ENCODE results near the gene ZBTB7A.

ZBTB7A gene

DNA sequence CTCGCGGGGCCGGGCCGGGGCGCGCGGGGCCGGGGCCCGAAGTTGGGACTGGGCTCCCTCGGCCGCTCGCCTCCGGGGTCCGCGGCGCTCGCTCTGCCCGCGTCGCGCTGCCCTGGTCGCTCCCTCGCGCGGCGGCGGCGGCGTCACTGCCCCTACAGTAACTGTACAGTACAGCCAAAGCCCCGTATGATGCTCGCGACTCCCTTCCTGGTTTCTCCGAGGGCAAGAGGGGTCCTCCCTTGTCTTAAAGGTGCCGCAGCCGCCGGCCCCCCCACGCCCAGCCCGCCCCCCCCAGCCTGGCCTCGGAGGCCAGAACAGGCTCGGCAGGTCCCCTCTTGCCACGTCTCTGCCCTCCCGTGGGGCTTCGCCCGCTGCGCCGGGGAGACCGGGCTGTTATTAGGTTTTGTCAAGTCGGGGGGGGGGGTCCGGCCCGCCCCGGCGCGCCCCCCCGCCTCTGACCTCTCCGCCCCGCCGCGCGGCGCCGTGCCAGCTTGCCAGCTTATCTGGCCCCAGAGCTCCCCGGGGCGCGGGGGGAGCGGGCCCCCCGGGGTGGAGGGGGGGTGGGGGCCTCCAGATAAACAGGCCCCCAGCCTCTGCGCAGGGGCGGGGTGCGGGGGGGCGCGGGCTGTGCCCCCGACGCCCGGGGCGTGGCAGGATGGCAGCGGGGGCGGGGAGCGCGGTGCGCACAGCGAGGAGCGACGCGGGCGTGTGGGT is at the start of gene ZBTB7A:
TSS of gene ZBTB7A (minus strand) at position 218 of the 714 bp plus-strand sequence. CDS start 11,667 bp downstream, outside the sequence.
- DNase-seq (ENCODE audit: low read depth in 2 of 2) = peak in 1 of 2 donors; percentile 63

DNA sequence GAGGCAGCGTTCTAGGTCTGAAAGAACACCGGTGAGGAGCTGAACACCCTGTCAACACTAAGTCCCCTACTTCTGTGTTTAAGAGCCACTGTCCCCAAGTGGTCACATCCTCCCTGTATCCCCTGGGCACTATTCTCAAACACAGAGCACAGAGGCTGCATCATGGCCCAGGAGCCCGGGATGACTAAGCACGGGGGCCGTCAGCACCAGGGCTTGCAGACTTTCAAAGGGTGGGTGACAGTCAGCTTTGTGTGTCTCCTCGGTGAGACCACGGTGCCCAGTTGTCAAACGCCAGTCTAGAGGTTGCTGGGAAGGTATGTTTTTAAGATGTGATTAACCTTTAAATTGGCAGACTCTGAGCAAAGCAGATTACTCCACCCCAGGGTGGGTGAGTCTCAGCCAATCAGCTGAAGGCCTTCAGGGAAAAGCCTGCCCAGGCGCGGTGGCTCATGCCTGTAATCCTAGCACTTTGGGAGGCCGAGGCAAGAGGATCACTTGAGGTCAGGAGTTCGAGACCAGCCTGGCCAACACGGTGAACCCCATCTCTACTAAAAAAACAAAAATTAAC is 49.2 kb upstream of the ZBTB7A start:
- no peak for DNase-seq (ENCODE audit: low read depth in 2 of 2)

DNA sequence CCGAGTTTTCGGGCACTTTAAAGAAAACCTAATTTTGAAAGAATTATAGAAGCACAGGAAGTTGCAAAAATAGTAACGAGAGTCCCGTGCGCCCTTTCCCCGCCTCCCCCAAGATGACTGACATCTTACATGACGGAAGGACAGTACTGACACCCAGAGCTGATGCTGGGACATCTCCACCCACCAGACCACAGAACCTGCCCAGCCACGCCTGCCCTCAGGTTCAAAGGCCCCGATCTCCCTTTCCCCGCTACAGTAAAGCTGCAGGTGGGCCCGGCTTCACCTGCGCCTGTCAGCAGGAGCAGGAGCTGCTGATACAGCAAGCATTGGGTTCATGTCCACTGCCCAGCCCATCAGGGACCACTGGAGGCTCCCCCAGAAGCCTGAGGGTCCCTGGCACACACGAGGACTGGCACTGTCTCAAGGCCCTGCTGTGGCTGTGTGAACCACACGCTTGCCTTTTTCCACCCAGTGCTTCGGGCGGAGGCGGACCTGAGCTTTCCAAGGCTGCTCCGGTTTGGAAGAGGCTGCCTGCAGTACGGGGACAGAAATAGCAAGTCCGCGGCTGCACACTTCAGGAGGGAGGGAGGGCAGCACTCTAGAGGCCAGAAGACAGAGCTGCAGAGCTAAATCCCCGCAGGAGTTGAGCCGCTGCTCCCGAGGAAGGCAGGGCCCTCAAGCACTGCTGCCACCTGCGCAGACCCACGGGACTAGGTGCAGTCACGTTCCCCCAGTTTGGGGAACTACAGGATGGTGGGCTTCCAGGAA is 48.5 kb upstream of the ZBTB7A start:
- DNase-seq (ENCODE audit: low read depth in 2 of 2) = peak; percentile 25 to 32

DNA sequence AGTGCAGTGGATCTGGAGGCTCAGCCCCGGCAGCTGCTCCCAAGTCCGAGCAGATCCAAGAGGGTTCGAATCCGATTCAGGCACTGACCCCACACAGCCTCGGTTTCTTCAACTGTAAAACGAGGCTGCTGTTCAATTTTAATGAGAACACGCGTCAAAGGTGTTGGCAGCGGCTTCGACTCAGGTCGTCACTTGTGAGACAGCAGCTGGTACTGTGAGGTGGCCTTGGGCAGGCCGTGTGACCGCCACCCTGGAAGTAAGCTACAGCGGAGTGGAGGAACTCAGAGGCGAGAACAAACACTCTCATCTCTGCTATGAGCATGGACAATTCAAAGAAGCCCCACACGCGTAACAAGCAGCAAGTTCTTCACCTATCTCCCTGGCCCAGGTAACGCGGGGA is 47.5 kb upstream of the ZBTB7A start:
- DNase-seq (ENCODE audit: low read depth in 2 of 2) = no peak

DNA sequence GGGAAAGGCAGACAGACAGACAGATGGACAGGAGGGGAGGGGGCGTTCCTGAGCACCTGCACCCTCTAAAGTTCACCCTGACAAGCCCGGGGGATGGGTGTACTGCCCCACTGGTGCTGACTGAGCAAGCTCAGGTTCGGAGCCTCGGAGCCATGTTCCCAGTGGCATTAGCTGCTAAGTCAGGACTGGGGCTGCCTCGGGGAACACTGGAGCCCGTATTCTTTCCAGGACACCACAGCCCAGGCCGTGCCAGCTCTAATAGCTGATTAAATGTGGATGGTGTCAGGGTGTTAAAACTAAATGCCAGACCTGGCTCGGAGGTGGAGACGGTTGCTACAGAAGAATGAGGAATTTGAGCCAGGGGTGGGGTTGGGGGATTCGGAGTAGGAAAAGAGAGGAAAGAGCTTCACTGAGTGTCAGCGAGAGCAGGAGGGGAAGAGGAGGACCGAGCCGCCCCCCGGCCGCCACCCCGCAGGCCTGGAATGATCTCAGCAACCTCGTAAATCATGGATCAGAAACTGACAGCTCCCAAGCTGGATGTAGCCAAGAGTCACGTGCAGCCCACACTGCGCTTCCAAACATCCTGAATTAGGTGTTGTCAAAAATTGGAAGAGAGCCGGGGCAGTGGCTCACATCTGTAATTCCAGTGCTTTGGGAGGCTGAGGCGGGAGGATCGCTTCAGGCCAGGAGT is 46.8 kb upstream of the ZBTB7A start:
- no peak for DNase-seq (ENCODE audit: low read depth in 2 of 2)

DNA sequence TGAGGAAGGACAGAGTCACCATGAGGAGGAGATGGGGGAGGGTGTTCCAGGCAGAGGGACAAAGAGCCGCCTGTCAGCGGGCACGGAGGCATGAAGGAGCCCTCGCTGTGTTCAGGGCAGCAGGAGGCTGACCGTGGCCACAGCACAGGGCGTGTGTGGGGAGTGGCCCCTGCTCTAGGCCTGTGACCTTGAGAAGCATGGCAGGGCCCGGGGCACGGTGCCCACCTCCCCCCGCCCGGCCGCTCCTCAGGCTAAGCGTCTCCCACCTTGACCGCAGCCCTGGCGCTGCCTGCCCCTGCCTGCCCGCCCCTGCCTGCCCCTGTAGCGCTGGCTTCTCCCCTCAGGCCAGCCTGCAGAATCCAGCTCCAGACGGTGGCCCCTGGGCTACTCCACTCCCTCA is 45.7 kb upstream of the ZBTB7A start:
- DNase-seq (ENCODE audit: low read depth in 2 of 2) = no peak

DNA sequence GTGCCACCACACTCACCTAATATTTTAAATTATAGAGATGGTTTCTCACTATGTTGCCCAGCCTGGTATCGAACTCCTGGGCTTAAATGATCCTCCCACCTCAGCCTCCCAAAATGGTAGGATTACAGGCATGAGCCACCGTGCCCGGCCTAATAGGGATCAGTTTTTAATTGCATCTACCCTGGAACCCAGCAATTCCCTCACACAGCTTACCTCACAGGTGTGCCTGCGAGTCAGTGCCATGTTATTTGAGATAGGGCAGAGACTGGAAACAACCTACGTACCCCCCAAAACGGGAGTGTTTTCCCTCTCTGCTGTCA is 42.9 kb upstream of the ZBTB7A start:
- DNase-seq (ENCODE audit: low read depth in 2 of 2) = no peak

DNA sequence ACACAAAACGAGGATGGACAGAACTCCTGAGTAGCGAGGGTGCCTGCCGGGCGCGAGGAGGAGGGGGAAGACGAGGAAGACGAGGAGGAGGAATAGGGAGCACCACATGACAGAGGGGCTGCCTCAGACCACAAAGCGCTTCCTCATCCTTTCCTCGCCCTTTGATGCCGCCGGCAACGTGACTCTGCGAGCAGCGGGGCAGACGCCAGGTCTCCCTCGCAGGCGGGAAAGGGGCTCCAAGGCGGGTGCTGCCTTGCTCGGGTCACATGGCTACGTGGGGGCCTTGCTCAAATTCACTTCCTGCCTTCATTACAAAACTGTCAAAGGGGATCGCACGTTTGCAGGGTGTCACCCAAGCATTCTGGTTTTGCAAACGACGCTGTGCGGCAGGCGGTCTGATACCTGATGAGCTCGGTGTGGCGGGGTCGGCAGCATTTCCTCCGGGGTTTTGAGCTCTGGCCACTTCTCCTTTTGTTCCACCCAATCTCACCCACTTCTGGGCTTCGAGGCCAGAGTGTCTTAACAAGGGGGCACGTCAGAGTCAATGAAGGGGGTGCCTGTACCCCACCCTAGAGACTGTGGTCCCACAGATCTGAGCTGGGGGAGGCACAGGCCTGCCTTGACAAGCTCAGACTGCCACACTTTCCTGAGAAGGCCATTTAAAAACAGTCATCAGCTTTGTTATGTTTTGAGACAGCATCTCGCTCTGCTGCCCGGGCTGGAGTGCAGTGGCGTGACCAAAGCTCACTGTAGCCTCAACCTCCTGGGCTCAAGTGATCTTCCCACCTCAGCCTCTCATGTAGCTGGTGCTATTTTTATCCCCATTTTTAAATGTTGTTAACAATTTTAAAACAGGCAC is 42.3 kb upstream of the ZBTB7A start:
- peak; percentile 60 for DNase-seq (ENCODE audit: low read depth in 2 of 2)

DNA sequence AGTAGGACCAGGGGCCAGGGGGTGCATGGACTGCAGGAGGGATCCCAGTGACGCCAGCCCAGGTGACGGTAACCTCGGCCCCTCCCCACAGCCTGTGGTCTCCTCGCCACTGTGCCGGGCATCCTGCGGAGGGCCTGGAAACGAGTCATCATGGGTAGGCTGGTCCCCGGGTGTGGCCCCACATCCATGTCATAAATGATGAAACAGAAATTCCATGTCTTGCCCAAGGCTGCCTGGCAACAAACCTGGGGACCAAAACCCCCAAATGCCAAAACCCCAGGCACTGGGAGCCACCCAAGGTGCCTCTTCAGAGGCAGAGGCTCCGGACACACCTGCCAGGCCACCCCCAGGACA is 36.4 kb upstream of the ZBTB7A start:
- no peak for DNase-seq (ENCODE audit: low read depth in 2 of 2)

DNA sequence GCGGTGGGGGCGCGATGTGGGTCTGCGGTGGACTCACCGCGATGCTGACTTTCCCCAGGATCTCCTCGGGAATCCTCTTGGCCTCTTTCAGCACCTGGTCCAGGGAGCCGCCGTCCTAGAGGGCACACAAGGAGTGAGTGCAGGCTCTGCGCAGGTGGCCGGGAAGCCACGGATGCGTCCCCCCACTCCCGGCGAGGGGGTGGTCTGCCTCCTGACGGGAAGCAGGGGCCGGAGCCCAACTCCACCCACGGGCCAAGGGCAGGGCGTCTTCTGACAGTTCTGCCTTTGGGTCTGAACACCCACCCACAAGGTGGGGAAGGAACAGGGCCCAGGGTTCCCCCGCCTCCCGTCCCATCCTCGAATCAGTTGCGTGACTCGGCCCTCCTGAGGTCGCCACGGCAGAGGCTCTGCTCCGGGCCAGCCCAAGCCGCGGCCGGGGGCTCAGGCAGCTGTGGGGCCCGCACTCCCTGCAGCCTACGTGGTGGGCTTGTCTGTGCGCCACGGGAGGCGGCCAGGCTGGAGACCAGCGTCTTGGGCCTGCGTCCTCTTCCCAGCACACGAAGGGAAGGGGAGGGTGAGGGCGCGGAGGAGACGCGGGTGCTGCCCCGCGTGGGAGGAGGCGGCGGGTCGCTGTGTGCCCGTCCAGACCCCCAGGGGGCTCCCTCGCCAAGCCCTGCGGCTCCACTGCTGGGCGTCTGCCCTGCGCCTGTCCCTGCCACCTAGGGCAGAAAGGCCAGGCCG is 35.8 kb upstream of the ZBTB7A start:
- no peak for DNase-seq (ENCODE audit: low read depth in 2 of 2)

DNA sequence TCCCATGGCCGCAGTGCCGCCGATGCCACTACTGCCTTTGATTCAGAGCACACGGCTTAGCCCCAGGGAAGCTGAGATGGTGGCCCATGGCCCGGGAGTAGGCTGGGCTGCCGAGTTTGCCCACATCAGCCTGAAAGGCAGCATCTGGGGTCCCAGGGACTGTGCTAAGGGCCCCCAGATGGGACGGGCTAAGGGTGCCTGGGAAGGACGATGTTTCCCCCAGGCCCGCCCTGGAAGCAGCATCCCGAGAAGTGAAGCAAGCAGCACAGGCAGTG is 34.7 kb upstream of the ZBTB7A start:
- no peak for DNase-seq (ENCODE audit: low read depth in 2 of 2)

DNA sequence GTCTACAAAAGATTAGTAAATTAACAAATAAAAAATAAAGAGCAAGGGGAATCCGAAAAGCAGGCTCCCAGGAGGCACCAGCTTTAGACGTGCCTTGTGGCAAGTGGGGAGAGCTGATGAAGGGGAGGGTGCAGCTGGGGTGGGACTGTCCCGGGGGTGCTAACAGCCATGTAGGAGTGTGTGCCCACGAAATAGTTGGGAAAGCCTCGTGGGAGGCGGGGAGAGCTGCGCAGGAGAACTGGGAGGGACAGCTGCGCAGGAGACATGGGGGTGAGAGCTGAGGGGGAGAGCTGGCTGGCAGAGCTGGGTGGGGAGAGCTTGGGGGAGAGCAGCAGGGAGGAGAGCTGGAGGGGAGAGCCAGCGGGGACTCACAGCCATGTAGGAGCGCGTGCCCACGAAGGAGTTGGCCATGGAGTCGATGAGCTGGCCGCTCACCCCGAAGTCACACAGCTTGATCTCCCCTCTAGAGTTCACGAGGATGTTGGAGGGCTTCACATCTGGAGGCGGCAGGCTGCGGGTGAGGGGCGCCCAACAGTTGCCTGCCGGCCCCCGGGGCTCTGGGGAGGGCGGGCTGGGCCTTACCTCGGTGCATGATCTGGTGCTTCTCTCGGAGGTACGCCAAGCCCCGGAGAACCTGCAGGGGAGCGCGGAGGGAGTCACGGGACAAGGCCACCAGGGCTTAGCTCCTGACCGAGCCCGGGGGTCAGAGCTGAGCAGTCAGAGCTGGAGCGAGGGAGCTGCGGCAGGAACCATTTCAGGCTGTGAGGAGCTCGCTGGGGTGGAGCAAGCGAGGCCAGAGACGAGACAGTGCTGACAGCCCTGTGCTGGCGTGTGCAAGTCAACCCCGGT is 34.2 kb upstream of the ZBTB7A start:
- no peak for DNase-seq (ENCODE audit: low read depth in 2 of 2)

DNA sequence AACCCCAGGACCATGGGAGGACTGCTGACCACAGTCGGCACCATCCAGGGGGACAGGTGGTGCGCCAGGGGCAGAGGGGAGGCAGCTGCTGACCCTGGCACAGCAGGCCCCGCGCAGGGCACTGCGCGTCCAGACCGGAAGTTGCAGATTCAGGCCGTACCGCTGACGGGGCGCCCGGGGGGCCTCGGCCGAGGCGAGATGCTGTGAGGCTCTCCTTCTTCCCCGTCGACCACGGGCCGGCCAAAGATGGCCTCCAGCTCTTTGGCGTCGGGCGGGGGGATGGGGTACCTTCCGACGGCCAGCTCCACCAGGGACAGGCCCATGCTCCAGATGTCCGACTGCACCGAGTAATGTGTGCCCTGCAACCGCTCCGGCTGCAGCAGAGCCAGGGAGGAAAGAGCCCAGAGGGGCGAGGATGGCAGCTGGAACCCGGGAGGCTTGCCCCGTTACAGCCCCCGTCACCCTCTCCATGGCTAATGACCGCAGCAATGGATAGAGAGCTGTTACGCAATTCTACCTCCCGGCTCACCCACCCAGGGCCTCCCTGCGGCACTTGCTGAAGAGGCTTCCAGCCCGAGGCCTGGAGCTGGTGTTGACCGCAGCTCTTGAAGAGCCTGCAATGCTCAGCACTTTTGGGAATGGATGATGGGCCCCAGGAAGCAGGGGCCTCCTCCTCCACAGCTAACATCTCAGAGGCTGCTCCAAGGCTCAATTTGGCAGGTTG is 32.5 kb upstream of the ZBTB7A start:
- no peak for DNase-seq (ENCODE audit: low read depth in 2 of 2)

DNA sequence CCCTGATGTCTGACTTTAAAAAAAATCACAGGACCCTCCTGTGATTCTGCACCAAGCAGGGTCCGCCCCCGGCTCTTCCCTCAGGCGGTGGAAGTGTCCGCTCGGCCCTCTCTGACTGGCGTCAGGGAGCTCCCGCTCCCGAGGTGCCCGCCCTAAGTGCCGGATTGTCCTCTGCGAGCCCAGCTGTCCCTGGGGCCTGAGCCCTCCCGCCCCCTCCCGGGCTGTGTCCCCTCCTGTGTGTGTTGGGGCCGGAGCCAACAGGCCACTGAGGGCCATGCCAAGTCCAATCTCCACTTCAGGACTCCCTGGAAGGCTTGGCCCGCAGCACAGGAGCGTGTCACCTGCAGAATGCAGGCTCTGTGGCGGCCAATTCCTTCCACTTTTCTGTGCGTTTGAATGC is 31.8 kb upstream of the ZBTB7A start:
- DNase-seq (ENCODE audit: low read depth in 2 of 2) = no peak

DNA sequence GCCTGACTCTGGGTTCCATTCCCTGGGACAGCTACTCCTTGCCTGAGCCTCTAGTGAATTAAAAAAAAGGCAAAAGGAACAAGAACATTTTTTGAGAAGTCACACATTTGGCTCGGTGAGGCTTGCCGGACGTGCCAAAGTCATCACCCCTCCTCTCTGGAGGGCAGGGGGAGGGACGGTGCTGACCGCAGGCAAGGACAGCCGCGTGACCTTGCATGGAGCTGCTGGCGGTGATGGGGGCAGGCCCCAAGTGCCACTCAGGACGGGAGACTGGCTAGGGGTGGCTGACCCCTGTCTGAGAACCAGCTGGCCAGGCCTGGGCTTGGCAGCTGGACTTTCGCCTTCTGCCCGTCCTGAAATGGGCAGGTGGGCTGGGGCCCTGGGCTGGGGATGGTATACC is 30.8 kb upstream of the ZBTB7A start:
- no peak for DNase-seq (ENCODE audit: low read depth in 2 of 2)

DNA sequence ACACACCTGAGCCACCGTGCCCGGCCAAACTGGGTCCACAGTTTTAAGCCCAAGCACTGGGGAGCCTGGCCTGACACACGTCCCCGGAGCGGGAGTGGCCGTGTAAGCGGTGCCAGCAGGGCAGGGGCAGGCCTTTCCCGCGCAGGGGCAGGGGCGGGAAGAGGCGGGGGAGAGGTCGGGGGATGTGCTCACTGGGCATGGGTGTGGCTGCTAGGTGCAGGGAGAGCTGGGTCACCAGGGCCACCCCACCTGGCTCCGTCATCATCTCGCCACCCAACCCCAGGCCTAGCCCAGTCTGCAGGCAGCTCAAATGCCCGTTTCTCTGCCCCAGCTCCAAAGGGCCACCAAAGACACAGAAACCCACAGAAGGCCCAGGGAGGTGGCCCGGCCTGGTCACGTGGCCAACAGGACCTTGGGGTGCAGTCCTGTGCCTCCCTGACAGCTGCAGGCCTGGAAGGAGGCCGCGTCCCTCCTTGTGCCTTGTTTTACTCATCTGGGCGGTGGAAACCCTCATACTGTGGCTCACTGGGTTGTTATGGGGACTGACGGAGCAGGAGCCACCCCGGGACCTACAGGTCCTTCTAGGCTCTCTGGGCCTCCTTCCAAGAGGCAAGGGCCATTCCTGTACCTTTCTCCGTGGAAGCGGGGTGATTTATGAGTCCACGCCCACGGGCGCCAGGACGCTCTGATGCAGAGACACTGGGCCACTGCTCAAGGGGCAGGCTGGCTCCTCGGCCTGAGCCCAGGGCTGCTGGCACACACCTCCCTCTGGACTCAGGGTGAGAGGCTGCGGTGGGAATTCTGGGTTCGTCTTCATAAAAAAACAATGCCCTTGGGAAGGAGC is 29.6 kb upstream of the ZBTB7A start:
- no peak for DNase-seq (ENCODE audit: low read depth in 2 of 2)

DNA sequence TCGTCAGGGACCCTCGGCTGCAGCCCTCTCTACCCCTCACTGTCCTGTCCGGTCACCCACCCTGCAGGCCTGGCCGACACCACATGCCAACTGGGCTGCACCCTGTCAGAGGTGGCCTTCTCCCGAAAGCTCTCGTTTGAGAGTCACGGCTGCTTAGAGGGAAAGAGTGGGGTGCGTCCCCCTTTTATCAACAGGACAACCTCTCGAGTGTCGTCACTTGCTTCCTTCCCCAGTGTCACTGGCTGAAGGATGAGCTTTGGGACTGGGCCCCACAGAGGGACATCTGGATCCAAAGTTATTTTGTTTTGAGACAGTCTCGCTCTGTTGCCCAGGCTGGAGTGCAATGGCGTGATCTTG is 28.8 kb upstream of the ZBTB7A start:
- DNase-seq (ENCODE audit: low read depth in 2 of 2) = no peak

DNA sequence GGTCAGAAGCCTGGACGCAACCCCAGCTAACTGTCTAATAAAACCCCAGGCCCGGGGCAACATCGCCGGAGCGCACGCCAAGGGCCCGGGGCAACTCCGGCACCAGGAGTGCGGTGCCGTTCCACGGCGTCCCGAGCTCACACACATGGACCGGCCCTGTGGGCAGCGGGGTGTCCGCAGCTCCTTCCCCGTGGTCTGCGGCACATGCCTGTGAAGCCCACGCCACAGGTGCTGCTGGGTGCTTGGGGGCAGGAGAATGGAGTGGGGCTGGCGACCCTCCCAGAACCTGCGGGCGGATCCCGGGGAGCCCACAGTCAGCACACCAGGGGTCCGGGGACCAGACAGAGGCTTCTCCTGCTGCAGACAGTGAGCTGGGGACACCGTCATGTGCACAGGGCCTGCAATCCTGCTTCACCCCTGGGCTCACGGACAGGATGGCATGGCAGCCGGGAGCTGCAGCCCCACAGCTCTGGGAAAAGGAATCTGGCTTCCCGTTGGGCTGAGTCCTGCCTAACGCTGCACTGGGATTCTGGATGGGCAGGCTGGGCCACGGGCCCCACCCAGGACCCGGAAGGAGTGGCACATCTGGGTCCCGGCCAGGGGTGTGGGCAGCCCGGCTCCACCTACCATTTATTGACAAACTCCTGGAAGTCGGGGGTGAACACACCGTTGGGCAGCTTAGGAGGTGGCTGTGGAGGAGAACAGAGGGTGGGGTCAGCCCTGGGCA is 28.2 kb upstream of the ZBTB7A start:
- DNase-seq (ENCODE audit: low read depth in 2 of 2) = no peak

Data from stimulated activated CD8-positive, alpha-beta memory T cell treated with anti-CD3 and anti-CD28 coated beads, Interleukin-15, amount 100 ng/mL, for 48 hours (primary cell).